ENCODE data around the gene MDM2.
"Not testable (repeated sequence)": the region's sequence is repeated elsewhere in the genome, so short reads cannot be mapped to it uniquely, and the experiment has no call there.

MDM2 gene

DNA sequence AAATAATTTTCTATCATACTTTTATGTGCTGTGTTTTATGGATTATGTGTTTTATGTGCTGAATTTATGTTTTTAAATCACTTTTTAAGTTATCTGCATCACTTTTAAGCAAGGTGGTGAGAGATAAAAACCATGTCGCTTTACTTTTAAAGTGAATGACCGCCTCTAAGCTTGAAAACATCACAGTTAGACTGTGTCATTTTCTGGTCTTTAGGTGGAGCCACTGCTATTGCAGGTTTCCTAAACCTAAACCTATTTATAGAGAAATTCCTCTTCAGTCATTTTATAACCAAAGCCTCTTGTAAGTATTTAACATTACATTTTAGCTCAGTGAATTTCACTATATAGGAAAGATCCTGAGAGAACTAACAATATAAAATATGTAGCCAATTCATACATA, 21.0 kb upstream of the MDM2 start:
- no peak for DNase-seq

DNA sequence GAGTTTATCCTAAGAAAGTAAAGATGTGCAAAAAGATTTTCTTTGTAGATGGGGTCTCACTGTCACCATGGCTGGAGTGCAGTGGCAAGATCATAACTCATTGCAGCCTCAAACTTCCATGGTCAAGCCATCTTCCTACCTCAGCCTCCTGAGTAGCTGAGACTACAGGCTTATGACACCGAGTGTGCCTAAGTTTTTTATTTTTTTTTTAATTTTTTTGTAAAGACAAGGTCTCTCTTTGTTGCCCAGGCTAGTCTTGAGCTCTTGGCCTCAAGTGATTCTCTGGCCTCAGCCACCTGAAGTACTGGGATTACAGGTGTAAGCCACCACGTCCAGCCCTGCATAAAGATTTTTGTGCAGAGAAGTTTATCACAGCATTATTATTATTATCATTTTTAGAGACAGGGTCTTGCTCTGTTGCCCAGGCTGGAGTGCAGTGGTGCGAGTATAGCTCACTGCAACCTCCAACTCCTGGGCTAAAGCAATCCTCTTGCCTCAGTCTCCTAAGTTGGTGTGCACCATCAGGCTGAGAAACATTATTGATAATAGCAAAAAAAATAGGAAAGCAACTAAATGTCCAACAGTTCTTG, 19.3 kb upstream of the MDM2 start:
- no peak for DNase-seq

DNA sequence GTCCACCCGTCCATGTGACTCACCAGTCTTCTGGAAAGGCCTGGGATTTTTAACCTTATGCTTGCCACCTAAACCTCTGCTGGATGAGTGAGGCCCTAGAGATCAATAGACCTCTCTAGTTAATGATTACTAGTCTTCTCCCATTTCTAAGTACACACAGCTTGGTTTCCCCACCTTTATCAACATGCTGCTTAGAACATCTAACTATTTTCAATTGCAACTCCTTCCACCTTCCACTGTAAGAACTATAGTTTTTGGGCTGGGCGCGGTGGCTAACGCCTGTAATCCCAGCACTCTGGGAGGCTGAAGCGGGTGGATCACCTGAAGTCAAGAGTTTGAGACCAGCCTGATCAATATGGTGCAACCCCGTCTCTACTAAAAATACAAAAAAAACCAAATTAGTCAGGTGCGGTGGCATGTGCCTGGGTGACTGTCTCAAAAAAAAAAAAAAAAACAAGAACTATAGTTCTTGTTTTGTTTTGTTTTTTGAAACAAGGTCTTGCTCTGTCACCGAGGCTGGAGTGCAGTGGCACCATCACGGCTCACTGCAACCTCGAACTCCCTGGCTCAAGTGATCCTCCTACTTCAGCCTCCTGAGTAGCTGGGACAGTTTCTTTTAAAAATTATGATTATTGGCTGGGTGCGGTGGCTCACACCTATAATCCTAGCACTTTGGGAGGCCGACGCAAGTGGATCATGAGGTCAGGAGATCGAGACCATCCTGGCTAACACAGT, 18.7 kb upstream of the MDM2 start:
- DNase-seq: no peak

GRCh38 chr12:68790081-68790951, 17.7 kb upstream of the MDM2 start:
- no peak for DNase-seq

- DNase-seq: no peak
Measured at GRCh38 chr12:68790952-68791234, 17.1 kb upstream of the MDM2 start.

DNA sequence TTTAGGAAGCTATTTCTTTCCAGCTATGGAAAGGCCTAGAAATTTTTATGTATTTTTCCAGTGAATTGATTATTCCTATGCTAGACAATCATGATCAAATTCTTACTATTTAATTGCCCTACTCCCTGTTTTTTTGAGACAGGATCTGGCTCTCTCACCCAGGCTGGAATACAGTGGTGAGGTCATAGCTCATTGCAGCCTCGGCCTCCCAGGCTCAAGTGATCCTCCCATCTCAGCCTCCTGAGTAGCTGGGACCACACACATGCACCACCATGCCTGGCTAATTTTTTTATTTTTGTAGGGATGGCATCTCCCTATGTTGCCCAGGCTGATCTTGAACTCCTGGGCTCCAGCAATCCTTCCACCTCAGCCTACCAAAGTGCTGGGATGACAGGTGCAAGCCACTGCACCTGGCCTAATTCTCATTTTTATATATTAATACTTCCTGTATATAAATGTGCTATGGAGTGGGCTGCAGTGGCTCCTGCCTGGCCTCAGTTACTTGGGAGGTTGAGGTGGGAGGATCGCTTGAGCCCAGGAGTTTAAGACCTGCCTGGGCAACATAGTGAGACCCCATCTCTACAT, 16.0 kb upstream of the MDM2 start:
- no peak for DNase-seq

DNA sequence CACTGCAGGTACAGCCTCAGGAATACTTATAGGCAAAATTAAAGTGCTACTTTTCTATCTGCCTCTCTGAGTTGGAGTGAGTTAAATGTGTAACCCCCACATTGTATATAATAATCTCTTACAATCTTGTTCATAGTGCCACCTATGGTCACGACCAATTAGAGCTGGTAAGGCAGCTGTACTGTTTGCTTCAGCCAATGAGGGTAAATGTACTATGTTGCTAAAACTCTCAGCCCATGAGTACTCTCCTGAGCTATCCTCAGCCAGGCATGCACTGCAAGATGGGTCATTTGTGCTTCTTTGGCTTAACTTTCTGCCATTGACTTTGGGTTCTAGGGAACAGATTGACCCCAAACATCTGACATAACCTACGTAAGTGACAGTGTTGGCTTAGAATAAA, 15.0 kb upstream of the MDM2 start:
- DNase-seq: no peak

GRCh38 chr12:68793436-68793835, 14.5 kb upstream of the MDM2 start:
- no peak for DNase-seq

- DNase-seq: no peak
Measured at GRCh38 chr12:68793975-68794652, 13.9 kb upstream of the MDM2 start.

GRCh38 chr12:68794653-68795251, 13.2 kb upstream of the MDM2 start:
- DNase-seq: no peak

- DNase-seq: no peak
Measured at GRCh38 chr12:68796399-68796798, 11.6 kb upstream of the MDM2 start.

DNA sequence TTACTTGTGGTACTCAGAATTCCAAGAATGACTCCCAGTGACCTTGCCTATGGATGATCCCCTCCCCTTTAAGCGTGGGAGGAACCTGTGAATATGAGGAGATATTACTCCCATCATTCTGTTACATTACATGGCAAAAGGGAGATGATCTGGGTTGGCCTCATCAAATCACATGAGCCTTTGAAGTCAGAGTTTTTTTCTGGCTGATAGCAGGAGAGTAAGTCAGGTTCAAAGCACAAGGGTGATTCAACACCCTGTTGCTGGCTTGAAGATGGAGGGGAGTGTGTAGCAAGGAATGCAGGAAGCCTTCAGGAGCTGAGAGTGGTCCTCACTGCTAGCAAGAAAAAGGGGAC, 9.1 kb upstream of the MDM2 start:
- DNase-seq: no peak

GRCh38 chr12:68800294-68800693, 7.7 kb upstream of the MDM2 start:
- no peak for DNase-seq

GRCh38 chr12:68801124-68801523, 6.9 kb upstream of the MDM2 start:
- not testable (repeated sequence) for DNase-seq

DNA sequence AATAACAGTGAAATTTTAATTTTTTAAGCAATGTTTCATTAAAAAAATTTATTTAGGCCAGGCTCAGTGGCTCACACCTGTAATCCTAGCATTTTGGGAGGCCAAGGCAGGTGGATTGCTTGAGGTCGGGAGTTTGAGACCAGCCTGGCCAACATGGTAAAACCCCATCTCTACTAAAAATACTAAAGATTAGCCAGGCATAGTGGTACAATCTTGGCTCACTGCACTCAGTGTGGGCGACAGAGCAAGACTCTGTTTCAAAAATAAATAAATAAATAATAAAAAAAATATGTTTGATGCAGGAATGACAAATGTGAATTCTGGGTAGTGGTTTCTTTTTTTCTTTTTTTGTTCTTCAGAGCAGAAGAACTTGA, 5.6 kb upstream of the MDM2 start:
- not testable (repeated sequence) for DNase-seq

DNA sequence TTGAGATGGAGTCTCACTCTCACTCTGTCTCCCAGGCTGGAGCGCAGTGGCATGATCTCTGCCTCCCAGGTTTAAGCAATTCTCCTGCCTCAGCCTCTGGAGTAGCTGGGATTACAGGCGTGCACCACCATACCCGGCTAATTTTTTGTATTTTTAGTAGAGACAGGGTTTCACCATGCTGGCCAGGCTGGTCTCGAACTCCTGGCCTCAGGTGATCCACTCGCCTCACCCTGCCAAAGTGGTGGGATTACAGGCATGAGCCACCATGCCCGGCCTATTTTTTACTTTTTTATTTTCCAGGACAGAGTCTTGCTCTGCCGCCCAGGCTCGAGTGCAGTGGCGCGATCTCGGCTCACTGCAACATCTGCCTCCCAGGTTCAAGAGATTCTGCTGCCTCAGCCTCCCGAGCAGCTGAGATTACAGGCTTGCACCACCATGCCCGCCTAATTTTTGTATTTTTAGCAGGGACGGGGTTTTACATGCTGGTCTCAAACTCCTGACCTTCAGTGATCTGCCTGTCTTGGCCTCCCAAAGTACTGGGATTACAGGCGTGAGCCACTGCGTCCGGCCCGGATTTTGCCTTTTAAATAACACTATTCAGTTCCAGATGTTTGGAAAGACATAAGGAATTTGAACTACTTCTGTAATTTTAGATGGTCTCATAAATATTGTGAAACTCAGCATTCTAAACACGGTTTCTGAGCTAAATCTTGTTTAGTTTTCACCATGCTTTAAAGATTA, 4.9 kb upstream of the MDM2 start:
- not testable (repeated sequence) for DNase-seq

DNA sequence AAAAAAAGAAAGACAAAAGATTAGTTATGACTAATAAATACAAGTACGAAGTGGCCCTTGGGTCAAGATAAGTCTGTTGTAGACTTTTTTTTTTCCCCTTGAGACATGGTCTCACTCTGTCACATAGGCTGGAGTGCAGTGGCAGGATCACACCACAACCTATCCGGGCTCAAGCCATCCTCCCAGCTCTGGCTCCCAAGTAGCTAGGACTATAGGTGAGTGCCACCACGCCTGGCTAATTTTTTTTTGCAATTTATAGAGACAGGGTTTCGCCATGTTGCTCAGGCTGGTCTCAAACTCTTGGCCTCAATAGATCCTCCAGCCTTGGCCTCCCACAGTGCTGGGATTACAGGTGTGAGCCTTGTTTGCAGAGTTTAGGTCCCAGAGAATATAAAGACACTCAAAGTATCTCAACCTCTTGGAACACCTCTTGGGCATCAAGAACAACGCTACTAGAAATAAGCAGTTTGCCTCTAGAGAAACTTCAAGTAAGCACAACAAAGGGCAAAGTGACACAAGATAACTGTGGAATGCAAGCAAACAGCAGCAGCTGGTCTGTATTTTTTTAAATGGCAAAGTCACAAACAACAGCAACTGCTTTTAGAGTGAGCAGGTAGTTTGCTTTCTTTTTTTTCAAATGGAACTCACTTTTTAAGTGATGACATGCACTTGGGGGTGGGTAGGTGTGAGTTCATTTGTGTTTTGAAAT, 3.9 kb upstream of the MDM2 start:
- no peak for DNase-seq

DNA sequence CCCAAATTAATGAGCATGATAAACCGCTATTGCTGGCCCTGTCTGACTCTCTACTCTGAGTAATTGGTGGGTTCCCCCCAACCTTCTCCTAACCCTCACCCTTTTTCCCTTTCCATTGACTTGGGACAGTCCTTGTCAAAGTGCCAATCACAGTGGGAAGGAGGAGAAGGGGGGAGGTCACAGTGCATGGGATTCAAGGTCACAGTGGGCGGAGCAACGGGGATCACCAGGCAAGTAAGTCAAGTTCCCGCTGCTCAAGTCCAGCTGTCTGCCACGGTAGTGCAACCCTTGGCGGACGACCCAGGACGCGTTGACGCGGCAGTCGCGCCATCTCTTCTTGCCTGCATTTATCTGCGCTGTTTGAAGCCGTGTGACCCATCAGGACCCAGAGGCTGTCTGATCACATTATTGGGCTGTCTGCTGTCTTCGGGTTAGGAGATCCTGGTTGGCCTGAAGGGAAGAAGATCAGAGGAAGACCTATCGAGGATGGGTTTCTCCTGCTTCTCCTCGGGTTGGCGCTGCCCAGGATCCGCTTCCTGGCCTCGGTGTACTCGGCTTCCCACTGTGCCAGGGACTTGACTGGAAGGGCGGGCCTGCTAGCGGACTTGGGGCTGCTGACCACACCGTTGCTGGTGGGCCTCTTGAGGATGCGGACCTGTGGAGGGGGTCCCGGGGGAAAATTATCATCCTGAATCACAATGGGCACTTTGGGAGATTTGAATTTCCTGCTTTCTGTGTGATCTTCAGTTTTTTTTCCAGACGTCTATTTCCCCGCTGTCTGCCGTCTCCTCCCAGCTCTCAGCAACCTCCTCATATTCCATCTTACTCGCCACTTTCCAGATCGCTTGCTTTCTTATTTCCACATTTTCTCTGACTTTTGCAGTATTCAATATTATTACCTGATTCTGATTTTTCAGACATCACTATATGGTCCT, 3.1 kb upstream of the MDM2 start:
- no peak for DNase-seq

DNA sequence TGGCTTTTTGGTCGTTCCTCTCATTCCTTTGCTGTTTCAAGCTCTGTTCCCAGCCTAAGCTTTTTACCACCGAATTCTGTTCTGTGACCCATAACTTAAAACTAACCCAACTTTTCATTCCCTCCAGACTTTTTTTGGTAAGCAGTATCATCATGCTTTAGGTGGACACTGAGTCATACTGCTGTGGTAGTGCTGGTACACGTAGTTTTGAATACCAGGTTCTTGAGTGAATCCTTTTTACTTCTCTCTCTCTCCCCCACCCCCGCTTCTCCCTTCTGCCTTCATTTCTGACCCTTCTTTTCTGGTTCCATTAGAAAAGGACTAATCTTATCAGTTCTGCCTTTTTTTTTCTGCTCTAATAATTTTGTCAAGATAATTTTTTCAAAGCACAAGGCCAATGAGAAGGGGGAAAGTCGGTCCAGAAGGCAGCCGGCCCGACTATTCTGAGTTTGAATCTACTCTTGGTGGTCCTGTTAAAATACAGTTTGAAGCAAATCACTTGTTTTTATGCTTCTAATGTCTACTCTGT, 2.3 kb upstream of the MDM2 start:
- DNase-seq: no peak
